Cardiac muscle cell (in vitro differentiated cells and primary cell): ENCODE results near the gene STK17A. TPM values are rescaled to one million over a fixed set of nuclear protein-coding genes. Genes with fewer than 3 reads are reported as not detected.

Source experiments
- DNase-seq, 2 donors: peaks; one replicate each; pipeline versions ENCODE4 v3.0.0 to v3.0.0-alpha.2; 2010 to 2017; ENCODE audit warnings: low read depth in 1 of 2, low spot score in 1 of 2
- H3K27ac ChIP-seq: fragments of 200-600 bp; sonication (generic); 2 replicates; pipeline ENCODE4 v1.5.1; 2016
- H3K27me3 ChIP-seq: fragments of 200-600 bp; sonication (generic); 2 replicates; pipeline ENCODE4 v1.6.0; 2016; ENCODE audit warnings: control low read depth
- H3K36me3 ChIP-seq: fragments of 200-600 bp; sonication (generic); 2 replicates; pipeline ENCODE4 v1.5.1; 2016; ENCODE audit warnings: control low read depth
- H3K4me1 ChIP-seq: fragments of 200-600 bp; sonication (generic); 2 replicates; pipeline ENCODE4 v1.8.1; 2017; ENCODE audit warnings: low read depth, mild to moderate bottlenecking, mixed run types
- H3K4me3 ChIP-seq: fragments of 200-600 bp; sonication (generic); 2 replicates; pipeline ENCODE4 v1.5.1; 2016; ENCODE audit warnings: mild to moderate bottlenecking
- H3K9me3 ChIP-seq: fragments of 200-600 bp; sonication (generic); 2 replicates; pipeline ENCODE4 v1.5.1; 2017; ENCODE audit warnings: low read depth, mild to moderate bottlenecking, control low read depth
- CTCF ChIP-seq: IDR thresholded peaks from 2 replicates; pipeline ENCODE4 v1.5.1; 2012; ENCODE audit warnings: low read depth, mild to moderate bottlenecking, low read length
- polyA plus RNA-seq: library from polyadenylated mRNA; unstranded; fragments of >200 nt; fragmentation: Nextera tagmentation; extraction: Ambion mirVana; gene quantifications from 2 replicates; pipeline ENCODE4 v1.2.1, GENCODE V29; 2016
- total RNA-seq: library from RNA; depleted of rRNA; stranded (reverse); fragments of >200 nt; gene quantifications from 2 replicates; pipeline ENCODE4 v1.2.3, GENCODE V29; 2016

Gene STK17A
- total and polyA plus RNA-seq, 2 experiments from 2014 or later: 18.0 to 30.4 TPM

GRCh38 chr7:43559171-43559945, 23.6 kb upstream of the STK17A start:
- Histone ChIP-seq H3K36me3 (no peaks in the 10 kb centered on the region), H3K4me3 (no peak overlapping the region), H3K9me3 (no peaks in the 10 kb centered on the region), H3K4me1 (no peaks in the 10 kb centered on the region), H3K27me3 (no peaks in the 10 kb centered on the region), H3K27ac (no peak overlapping the region)
- DNase-seq: no peak
- no peak for TF ChIP-seq CTCF

GRCh38 chr7:43559946-43560335, 23.0 kb upstream of the STK17A start:
- Histone ChIP-seq H3K27me3 (no peaks in the 10 kb centered on the region), H3K27ac (no peak overlapping the region), H3K4me1 (no peaks in the 10 kb centered on the region), H3K36me3 (no peaks in the 10 kb centered on the region), H3K4me3 (no peak overlapping the region), H3K9me3 (no peaks in the 10 kb centered on the region)
- TF ChIP-seq CTCF: no peak
- DNase-seq: no peak

GRCh38 chr7:43560742-43561330, 22.1 kb upstream of the STK17A start:
- DNase-seq: no peak
- Histone ChIP-seq H3K4me1 (no peaks in the 10 kb centered on the region), H3K27ac (no peak overlapping the region), H3K36me3 (no peaks in the 10 kb centered on the region), H3K9me3 (no peaks in the 10 kb centered on the region), H3K4me3 (no peak overlapping the region), H3K27me3 (no peaks in the 10 kb centered on the region)
- TF ChIP-seq CTCF: no peak

GRCh38 chr7:43562383-43562782, 20.5 kb upstream of the STK17A start:
- H3K36me3 ChIP-seq: no peaks in the 10 kb centered on the region
- no peak overlapping the region for H3K4me3 ChIP-seq
- H3K4me1 ChIP-seq: no peaks in the 10 kb centered on the region
- no peak overlapping the region for H3K27ac ChIP-seq
- TF ChIP-seq CTCF: no peak
- DNase-seq: no peak
- H3K9me3 ChIP-seq: no peaks in the 10 kb centered on the region
- no peaks in the 10 kb centered on the region for H3K27me3 ChIP-seq

- no peaks in the 10 kb centered on the region for H3K4me1 ChIP-seq
- no peak for DNase-seq
- H3K27ac ChIP-seq: no peak overlapping the region
- H3K4me3 ChIP-seq: no peak overlapping the region
- no peaks in the 10 kb centered on the region for H3K9me3 ChIP-seq
- H3K27me3 ChIP-seq: no peaks in the 10 kb centered on the region
- no peak for TF ChIP-seq CTCF
- no peaks in the 10 kb centered on the region for H3K36me3 ChIP-seq
Observed at GRCh38 chr7:43565786-43566185, 17.1 kb upstream of the STK17A start.
